PC-9 (cell line): Measurements from ENCODE around the gene LRRC14B.
"Not testable (repeated sequence)": the region's sequence is repeated elsewhere in the genome, so short reads cannot be mapped to it uniquely, and the experiment has no call there.

ENCODE experiments used
- CTCF ChIP-seq: fragments of 200-600 bp; sonication (generic); conservative IDR thresholded peaks from 2 replicates; pipeline ENCODE4 v1.6.1; 2017; ENCODE audit warnings: mixed run types, antibody characterized with exemption, mild to moderate bottlenecking, moderate library complexity
- EZH2 ChIP-seq: fragments of 200-600 bp; sonication (generic); IDR thresholded peaks from 2 replicates; pipeline ENCODE4 v1.8.0; 2017; ENCODE audit warnings: antibody characterized with exemption, low read depth

DNA sequence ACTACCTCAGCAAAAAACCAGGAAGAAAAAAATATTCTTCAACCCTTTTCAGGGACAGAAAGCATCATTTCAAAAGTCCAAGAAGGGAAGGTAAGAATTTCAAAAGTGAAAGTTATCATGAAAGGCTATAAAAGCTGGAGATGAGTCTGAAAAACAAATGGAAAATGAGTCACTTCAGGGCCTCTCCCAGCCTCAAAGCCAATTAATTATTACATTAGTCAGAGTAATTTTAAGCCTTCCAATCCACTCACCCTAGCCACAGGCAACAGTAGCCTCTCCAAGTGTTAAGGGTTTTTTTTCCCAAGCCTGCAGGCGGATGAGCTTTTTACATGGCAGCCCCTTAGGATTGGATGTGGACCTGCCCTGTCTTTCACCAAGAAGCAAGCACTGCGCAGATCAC is 24.0 kb downstream of the LRRC14B start:
- not testable (repeated sequence) for TF ChIP-seq CTCF, EZH2
